ENCODE measurements around the gene PXYLP1.

DNA sequence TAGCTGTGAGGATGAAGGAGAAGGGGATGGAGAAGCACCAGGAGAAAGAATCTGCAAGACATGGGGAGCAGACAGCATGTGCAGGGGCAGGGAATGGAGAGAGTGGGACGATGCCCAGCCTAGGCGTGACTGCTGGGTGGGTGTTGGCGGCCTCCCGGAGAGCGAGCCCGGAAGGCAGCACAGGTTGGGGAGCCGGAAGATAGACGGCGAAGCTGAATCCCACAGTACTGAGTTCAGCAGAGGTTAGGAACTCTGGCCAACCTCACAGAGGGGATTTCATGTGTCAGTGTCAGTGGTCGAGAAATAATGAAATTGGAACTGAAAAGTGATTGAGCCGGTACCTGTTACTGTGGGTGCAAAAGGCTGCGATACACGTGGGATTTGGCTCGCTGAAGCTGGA is 55.2 kb downstream of the PXYLP1 start:
- TF ChIP-seq POLR2AphosphoS5 (IDR thresholded peaks at IDR 0.05; ENCODE audit: low read depth, low read length) (no peak), POLR2A (IDR thresholded peaks at IDR 0.05; ENCODE audit: low read depth, low read length) (no peak), TAF1 (IDR thresholded peaks at IDR 0.05; ENCODE audit: borderline replicate concordance, low read depth, low read length) (no peak)
